H9 (cell line): Measurements from ENCODE around the gene NFIX. TPM values are rescaled to one million over a fixed set of nuclear protein-coding genes. Genes with fewer than 3 reads are reported as not detected.
A peak's percentile ranks its signal among the peaks of the same experiment; 100 is the strongest.

Experiments
- DNase-seq: peaks from one replicate; pipeline ENCODE4 v3.0.0-alpha.2; 2017
- H2AFZ ChIP-seq: one replicate; pipeline ENCODE4 v1.6.1; 2013; ENCODE audit warnings: mild to moderate bottlenecking, low read length, control low read depth, moderate library complexity
- H2AK5ac ChIP-seq: 2 replicates; pipeline ENCODE4 v1.6.1; 2013; ENCODE audit warnings: low read length, control low read depth, mixed read lengths; ENCODE audit not compliant: insufficient read length
- H2BK120ac ChIP-seq: one replicate; pipeline ENCODE4 v1.6.1; 2013; ENCODE audit warnings: low read depth, mild to moderate bottlenecking, low read length, control low read depth, inconsistent platforms; ENCODE audit not compliant: poor library complexity, severe bottlenecking
- H2BK12ac ChIP-seq: 2 replicates; pipeline ENCODE4 v1.6.1; 2013; ENCODE audit warnings: low read length, control low read depth, mixed read lengths, low read depth; ENCODE audit not compliant: insufficient read length
- H2BK15ac ChIP-seq: 2 replicates; pipeline ENCODE4 v1.6.1; 2013; ENCODE audit warnings: low read depth, low read length, control low read depth
- H2BK20ac ChIP-seq: one replicate; pipeline ENCODE4 v1.6.1; 2013; ENCODE audit warnings: low read depth, mild to moderate bottlenecking, low read length, control low read depth, inconsistent platforms; ENCODE audit not compliant: poor library complexity, severe bottlenecking
- H2BK5ac ChIP-seq: 2 replicates; pipeline ENCODE4 v1.6.1; 2013; ENCODE audit warnings: low read length, control low read depth, mixed read lengths; ENCODE audit not compliant: insufficient read length
- H3K14ac ChIP-seq: 2 replicates; pipeline ENCODE4 v1.6.1; 2013; ENCODE audit warnings: low read length, control low read depth; ENCODE audit not compliant: insufficient read depth
- H3K18ac ChIP-seq: 2 replicates; pipeline ENCODE4 v1.6.1; 2013; ENCODE audit warnings: low read depth, mild to moderate bottlenecking, mixed read lengths, low read length, control low read depth; ENCODE audit not compliant: insufficient read length
- H3K23ac ChIP-seq: 2 replicates; pipeline ENCODE4 v1.6.1; 2013; ENCODE audit warnings: low read length, control low read depth, mixed read lengths, low read depth; ENCODE audit not compliant: insufficient read length
- H3K23me2 ChIP-seq: 2 replicates; pipeline ENCODE4 v1.6.1; 2013; ENCODE audit warnings: low read depth, mild to moderate bottlenecking, mixed read lengths, low read length, control low read depth; ENCODE audit not compliant: insufficient read length, poor library complexity, severe bottlenecking
- H3K27ac ChIP-seq: 2 replicates; pipeline ENCODE4 v1.5.1; 2013; ENCODE audit warnings: low read length, control low read depth, mixed read lengths, low read depth; ENCODE audit not compliant: insufficient read length
- H3K27me3 ChIP-seq: 2 replicates; pipeline ENCODE4 v1.6.1; 2013; ENCODE audit warnings: low read length, control low read depth, inconsistent platforms; ENCODE audit not compliant: insufficient read depth
- H3K4ac ChIP-seq: 2 replicates; pipeline ENCODE4 v1.6.1; 2013; ENCODE audit warnings: low read depth, mild to moderate bottlenecking, control low read depth, inconsistent platforms, low read length, moderate library complexity
- H3K4me1 ChIP-seq: 2 replicates; pipeline ENCODE4 v1.6.1; 2013; ENCODE audit warnings: low read length, control low read depth, inconsistent platforms; ENCODE audit not compliant: insufficient read depth
- H3K4me2 ChIP-seq: 2 replicates; pipeline ENCODE4 v1.6.1; 2013; ENCODE audit warnings: low read length, control low read depth, mixed read lengths; ENCODE audit not compliant: insufficient read length, insufficient read depth
- H3K56ac ChIP-seq: 2 replicates; pipeline ENCODE4 v1.6.1; 2013; ENCODE audit warnings: low read depth, mild to moderate bottlenecking, mixed read lengths, low read length, control low read depth; ENCODE audit not compliant: insufficient read length
- H3K79me1 ChIP-seq: 2 replicates; pipeline ENCODE4 v1.6.1; 2013; ENCODE audit warnings: low read depth, mild to moderate bottlenecking, moderate library complexity, low read length, control low read depth, inconsistent platforms; ENCODE audit not compliant: insufficient read depth, poor library complexity, severe bottlenecking
- H3K79me2 ChIP-seq: 2 replicates; pipeline ENCODE4 v1.6.1; 2013; ENCODE audit warnings: low read length, control low read depth, inconsistent platforms; ENCODE audit not compliant: insufficient read depth
- H3K9ac ChIP-seq: 2 replicates; pipeline ENCODE4 v1.6.1; 2013; ENCODE audit warnings: low read length, control low read depth, mixed read lengths; ENCODE audit not compliant: insufficient read length; ENCODE audit errors: extremely low read depth
- H3K9me3 ChIP-seq: one replicate; pipeline ENCODE4 v1.6.1; 2013; ENCODE audit warnings: low read depth, low read length, inconsistent platforms; ENCODE audit not compliant: control insufficient read depth
- H3T11ph ChIP-seq: one replicate; pipeline ENCODE4 v1.6.1; 2013; ENCODE audit warnings: mild to moderate bottlenecking, low read length, control low read depth, inconsistent platforms
- H4K20me1 ChIP-seq: one replicate; pipeline ENCODE4 v1.6.1; 2013; ENCODE audit not compliant: control insufficient read depth, insufficient read length, insufficient read depth
- H4K5ac ChIP-seq: 2 replicates; pipeline ENCODE4 v1.6.1; 2013; ENCODE audit warnings: low read depth, mild to moderate bottlenecking, mixed read lengths, low read length, control low read depth; ENCODE audit not compliant: insufficient read length
- H4K8ac ChIP-seq: replicated peaks from 2 replicates; pipeline ENCODE4 v1.6.1; 2013; ENCODE audit warnings: low read length, control low read depth, mixed read lengths, low read depth; ENCODE audit not compliant: insufficient read length
- H4K91ac ChIP-seq: 2 replicates; pipeline ENCODE4 v1.6.1; 2013; ENCODE audit warnings: low read depth, mild to moderate bottlenecking, moderate library complexity, mixed read lengths, low read length, control low read depth; ENCODE audit not compliant: insufficient read length
- H3K27ac Mint-ChIP-seq, 3 experiments: 2 replicates in 2 of 3; 3 replicates in 1 of 3; pipeline ENCODE4 v1.8.0; 2020 to 2021; ENCODE audit warnings: mixed read lengths in 3 of 3, mild to moderate bottlenecking in 1 of 3, moderate library complexity in 1 of 3
- H3K27me3 Mint-ChIP-seq: 2 replicates; pipeline ENCODE4 v1.8.0; 2021; ENCODE audit warnings: low read depth, mild to moderate bottlenecking, moderate library complexity, mixed read lengths
- H3K36me3 Mint-ChIP-seq, 3 experiments: 2 replicates in 2 of 3; 3 replicates in 1 of 3; pipeline ENCODE4 v1.8.0; 2020 to 2021; ENCODE audit warnings: low read depth in 3 of 3, mixed read lengths in 3 of 3; ENCODE audit not compliant: insufficient read depth in 1 of 3
- H3K4me1 Mint-ChIP-seq, 2 experiments: 2 replicates each; pipeline ENCODE4 v1.8.0; 2020; ENCODE audit warnings: mixed read lengths in 2 of 2
- H3K4me3 Mint-ChIP-seq, 2 experiments: 2 replicates in 1 of 2; 3 replicates in 1 of 2; pipeline ENCODE4 v1.8.0; 2020 to 2021; ENCODE audit warnings: mild to moderate bottlenecking in 2 of 2, mixed read lengths in 2 of 2, moderate library complexity in 1 of 2
- H3K9me3 Mint-ChIP-seq, 2 experiments: 2 replicates in 1 of 2; 3 replicates in 1 of 2; pipeline ENCODE4 v1.8.0; 2020; ENCODE audit warnings: mild to moderate bottlenecking in 2 of 2, mixed read lengths in 2 of 2, moderate library complexity in 1 of 2
- WGBS: extraction: QIAGEN DNeasy Blood & Tissue Kit; methylation state at CpG from one replicate; pipeline ENCODE4 v1.1.7; 2013; ENCODE audit warnings: missing lambda C conversion rate, low lambda C conversion rate, mixed read lengths; ENCODE audit not compliant: insufficient read length; ENCODE audit errors: extremely low coverage; 5-methylcytosine and 5-hydroxymethylcytosine counted together
- total RNA-seq: library from RNA; stranded (reverse); gene quantifications from 2 replicates; pipeline ENCODE4 v1.2.1, GENCODE V29; 2021
- TF ChIP-seq, protein P1 (sequence below): fragments of 200-600 bp; sonication (generic); conservative IDR thresholded peaks from 3 replicates; pipeline ENCODE4 v1.8.0; 2021; ENCODE audit warnings: antibody characterized with exemption, mild to moderate bottlenecking

Gene NFIX
- total RNA-seq, 1 experiment from 2014 or later, result 0.31 TPM

GRCh38 chr19:13010038-13010991, 15.0 kb downstream of the NFIX start:
- peak; percentile 48 for DNase-seq
- no peak overlapping the region for H3K27ac Mint-ChIP-seq
- Histone ChIP-seq H2BK20ac (no peak overlapping the region), H3K18ac (no peak overlapping the region), H3K4me1 (no peaks in the 10 kb centered on the region; the same call in 1 of the 2 replicates), H3K56ac (no peak overlapping the region), H3K27ac (no peak overlapping the region), H2BK120ac (no peak overlapping the region), H3K23ac (no peak overlapping the region), H3K9ac (no peak overlapping the region), H3K4ac (no peak overlapping the region), H2BK12ac (no peak overlapping the region), H2BK15ac (no peak overlapping the region), H3K79me1 (no peaks in the 10 kb centered on the region), H4K5ac (no peak overlapping the region), H3K4me2 (peak overlapping the region; percentile 41), H4K20me1 (no peaks in the 10 kb centered on the region), H2AFZ (no peak overlapping the region), H3K79me2 (no peaks in the 10 kb centered on the region), H3K14ac (no peak overlapping the region; the same call in 1 of the 2 replicates), H3K9me3 (no peaks in the 10 kb centered on the region), H3T11ph (no peak overlapping the region), H2BK5ac (no peak overlapping the region), H2AK5ac (no peak overlapping the region), H4K8ac (no peak overlapping the region), H3K23me2 (peaks cover 5% of the 10 kb centered on the region), H3K27me3 (peaks cover 80% of the 10 kb centered on the region), H4K91ac (no peak overlapping the region)
- TF ChIP-seq, protein P1, sequence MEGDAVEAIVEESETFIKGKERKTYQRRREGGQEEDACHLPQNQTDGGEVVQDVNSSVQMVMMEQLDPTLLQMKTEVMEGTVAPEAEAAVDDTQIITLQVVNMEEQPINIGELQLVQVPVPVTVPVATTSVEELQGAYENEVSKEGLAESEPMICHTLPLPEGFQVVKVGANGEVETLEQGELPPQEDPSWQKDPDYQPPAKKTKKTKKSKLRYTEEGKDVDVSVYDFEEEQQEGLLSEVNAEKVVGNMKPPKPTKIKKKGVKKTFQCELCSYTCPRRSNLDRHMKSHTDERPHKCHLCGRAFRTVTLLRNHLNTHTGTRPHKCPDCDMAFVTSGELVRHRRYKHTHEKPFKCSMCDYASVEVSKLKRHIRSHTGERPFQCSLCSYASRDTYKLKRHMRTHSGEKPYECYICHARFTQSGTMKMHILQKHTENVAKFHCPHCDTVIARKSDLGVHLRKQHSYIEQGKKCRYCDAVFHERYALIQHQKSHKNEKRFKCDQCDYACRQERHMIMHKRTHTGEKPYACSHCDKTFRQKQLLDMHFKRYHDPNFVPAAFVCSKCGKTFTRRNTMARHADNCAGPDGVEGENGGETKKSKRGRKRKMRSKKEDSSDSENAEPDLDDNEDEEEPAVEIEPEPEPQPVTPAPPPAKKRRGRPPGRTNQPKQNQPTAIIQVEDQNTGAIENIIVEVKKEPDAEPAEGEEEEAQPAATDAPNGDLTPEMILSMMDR, result no peak
- peaks cover 12 to 48% of the 10 kb centered on the region in 2 experiments for H3K4me1 Mint-ChIP-seq
- peak overlapping the region in 1 of 2 experiments; percentile 68; a peak in 2 of 5 replicates for H3K4me3 Mint-ChIP-seq
- no CpG with 5 or more reads among the region's 62 CpGs for WGBS
- H3K27me3 Mint-ChIP-seq, result peaks cover 100% of the 10 kb centered on the region
- H3K9me3 Mint-ChIP-seq, result peaks cover 4 to 11% of the 10 kb centered on the region in 2 experiments
- H3K36me3 Mint-ChIP-seq, result no peaks in the 10 kb centered on the region
